H1 (cell line): ENCODE data around the gene SMIM41. TPM values are rescaled to one million over a fixed set of nuclear protein-coding genes. Genes with fewer than 3 reads are reported as not detected.

Experiments
- KDM5A ChIP-seq: fragments of 200-600 bp; IDR thresholded peaks from 2 replicates; pipeline ENCODE4 v1.7.1; 2012; ENCODE audit warnings: mild to moderate bottlenecking, low read length, inconsistent platforms, mixed read lengths
- POLR2AphosphoS5 ChIP-seq: IDR thresholded peaks from 2 replicates; pipeline ENCODE4 v1.6.1; 2011; ENCODE audit warnings: low read depth, low read length
- SP4 ChIP-seq: IDR thresholded peaks from 2 replicates; pipeline ENCODE4 v1.6.1; 2012; ENCODE audit warnings: low read length, inconsistent platforms
- TBP ChIP-seq: IDR thresholded peaks from 2 replicates; pipeline ENCODE4 v1.6.1; 2011; ENCODE audit warnings: low read depth, low read length, improper control_type of control experiment
- polyA plus RNA-seq, 7 experiments: library from polyadenylated mRNA; depleted of rRNA in 3 of 7; stranded (reverse) in 5 of 7; unstranded in 2 of 7; fragments of >200 nt in 5 of 7; fragments of 200-250 nt in 2 of 7; gene quantifications; 1 replicate in 5 of 7; 2 replicates in 1 of 7; 4 replicates in 1 of 7; pipeline versions ENCODE4 v1.2.1 to v1.2.3, GENCODE V29; 2011 to 2013; ENCODE audit warnings: missing spikeins in 2 of 7, mixed read lengths in 2 of 7
- total RNA-seq: library from RNA; stranded (reverse); fragmentation: NEBNext Ultra II Directional; extraction: Animal tissue kit (Norgen Biotek cat#: 25700); gene quantifications from 2 replicates; pipeline ENCODE4 v1.2.1, GENCODE V29; 2021
- TF ChIP-seq, protein P1 (sequence below): fragments of 300-600 bp; sonication (generic); IDR thresholded peaks from 2 replicates; pipeline ENCODE4 v1.7.1; 2012; ENCODE audit warnings: low read length, moderate library complexity, mild to moderate bottlenecking, inconsistent platforms; ENCODE audit not compliant: insufficient replicate concordance
- TF ChIP-seq, protein P2 (sequence below), 3 experiments: IDR thresholded peaks; 1 replicate in 2 of 3; 2 replicates in 1 of 3; pipeline versions ENCODE4 v1.5.1 to v1.6.1; 2011; ENCODE audit warnings: low read length in 3 of 3, mild to moderate bottlenecking in 3 of 3, inconsistent platforms in 2 of 3, low read depth in 1 of 3, moderate library complexity in 1 of 3; ENCODE audit not compliant: insufficient read depth in 1 of 3; ENCODE audit errors: control extremely low read depth in 1 of 3

SMIM41 gene
- total and polyA plus RNA-seq, 2 of the 8 experiments (the other 6 are each of a cell fraction or from before 2014, with no cell fraction given), result 0.28 to 0.98 TPM

GRCh38 chr12:52080403-52081251, 1.1 kb downstream of the SMIM41 start (continued):
- TF ChIP-seq, protein P1, sequence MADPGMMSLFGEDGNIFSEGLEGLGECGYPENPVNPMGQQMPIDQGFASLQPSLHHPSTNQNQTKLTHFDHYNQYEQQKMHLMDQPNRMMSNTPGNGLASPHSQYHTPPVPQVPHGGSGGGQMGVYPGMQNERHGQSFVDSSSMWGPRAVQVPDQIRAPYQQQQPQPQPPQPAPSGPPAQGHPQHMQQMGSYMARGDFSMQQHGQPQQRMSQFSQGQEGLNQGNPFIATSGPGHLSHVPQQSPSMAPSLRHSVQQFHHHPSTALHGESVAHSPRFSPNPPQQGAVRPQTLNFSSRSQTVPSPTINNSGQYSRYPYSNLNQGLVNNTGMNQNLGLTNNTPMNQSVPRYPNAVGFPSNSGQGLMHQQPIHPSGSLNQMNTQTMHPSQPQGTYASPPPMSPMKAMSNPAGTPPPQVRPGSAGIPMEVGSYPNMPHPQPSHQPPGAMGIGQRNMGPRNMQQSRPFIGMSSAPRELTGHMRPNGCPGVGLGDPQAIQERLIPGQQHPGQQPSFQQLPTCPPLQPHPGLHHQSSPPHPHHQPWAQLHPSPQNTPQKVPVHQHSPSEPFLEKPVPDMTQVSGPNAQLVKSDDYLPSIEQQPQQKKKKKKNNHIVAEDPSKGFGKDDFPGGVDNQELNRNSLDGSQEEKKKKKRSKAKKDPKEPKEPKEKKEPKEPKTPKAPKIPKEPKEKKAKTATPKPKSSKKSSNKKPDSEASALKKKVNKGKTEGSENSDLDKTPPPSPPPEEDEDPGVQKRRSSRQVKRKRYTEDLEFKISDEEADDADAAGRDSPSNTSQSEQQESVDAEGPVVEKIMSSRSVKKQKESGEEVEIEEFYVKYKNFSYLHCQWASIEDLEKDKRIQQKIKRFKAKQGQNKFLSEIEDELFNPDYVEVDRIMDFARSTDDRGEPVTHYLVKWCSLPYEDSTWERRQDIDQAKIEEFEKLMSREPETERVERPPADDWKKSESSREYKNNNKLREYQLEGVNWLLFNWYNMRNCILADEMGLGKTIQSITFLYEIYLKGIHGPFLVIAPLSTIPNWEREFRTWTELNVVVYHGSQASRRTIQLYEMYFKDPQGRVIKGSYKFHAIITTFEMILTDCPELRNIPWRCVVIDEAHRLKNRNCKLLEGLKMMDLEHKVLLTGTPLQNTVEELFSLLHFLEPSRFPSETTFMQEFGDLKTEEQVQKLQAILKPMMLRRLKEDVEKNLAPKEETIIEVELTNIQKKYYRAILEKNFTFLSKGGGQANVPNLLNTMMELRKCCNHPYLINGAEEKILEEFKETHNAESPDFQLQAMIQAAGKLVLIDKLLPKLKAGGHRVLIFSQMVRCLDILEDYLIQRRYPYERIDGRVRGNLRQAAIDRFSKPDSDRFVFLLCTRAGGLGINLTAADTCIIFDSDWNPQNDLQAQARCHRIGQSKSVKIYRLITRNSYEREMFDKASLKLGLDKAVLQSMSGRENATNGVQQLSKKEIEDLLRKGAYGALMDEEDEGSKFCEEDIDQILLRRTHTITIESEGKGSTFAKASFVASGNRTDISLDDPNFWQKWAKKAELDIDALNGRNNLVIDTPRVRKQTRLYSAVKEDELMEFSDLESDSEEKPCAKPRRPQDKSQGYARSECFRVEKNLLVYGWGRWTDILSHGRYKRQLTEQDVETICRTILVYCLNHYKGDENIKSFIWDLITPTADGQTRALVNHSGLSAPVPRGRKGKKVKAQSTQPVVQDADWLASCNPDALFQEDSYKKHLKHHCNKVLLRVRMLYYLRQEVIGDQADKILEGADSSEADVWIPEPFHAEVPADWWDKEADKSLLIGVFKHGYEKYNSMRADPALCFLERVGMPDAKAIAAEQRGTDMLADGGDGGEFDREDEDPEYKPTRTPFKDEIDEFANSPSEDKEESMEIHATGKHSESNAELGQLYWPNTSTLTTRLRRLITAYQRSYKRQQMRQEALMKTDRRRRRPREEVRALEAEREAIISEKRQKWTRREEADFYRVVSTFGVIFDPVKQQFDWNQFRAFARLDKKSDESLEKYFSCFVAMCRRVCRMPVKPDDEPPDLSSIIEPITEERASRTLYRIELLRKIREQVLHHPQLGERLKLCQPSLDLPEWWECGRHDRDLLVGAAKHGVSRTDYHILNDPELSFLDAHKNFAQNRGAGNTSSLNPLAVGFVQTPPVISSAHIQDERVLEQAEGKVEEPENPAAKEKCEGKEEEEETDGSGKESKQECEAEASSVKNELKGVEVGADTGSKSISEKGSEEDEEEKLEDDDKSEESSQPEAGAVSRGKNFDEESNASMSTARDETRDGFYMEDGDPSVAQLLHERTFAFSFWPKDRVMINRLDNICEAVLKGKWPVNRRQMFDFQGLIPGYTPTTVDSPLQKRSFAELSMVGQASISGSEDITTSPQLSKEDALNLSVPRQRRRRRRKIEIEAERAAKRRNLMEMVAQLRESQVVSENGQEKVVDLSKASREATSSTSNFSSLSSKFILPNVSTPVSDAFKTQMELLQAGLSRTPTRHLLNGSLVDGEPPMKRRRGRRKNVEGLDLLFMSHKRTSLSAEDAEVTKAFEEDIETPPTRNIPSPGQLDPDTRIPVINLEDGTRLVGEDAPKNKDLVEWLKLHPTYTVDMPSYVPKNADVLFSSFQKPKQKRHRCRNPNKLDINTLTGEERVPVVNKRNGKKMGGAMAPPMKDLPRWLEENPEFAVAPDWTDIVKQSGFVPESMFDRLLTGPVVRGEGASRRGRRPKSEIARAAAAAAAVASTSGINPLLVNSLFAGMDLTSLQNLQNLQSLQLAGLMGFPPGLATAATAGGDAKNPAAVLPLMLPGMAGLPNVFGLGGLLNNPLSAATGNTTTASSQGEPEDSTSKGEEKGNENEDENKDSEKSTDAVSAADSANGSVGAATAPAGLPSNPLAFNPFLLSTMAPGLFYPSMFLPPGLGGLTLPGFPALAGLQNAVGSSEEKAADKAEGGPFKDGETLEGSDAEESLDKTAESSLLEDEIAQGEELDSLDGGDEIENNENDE, result no peak
- TF ChIP-seq, protein P2, sequence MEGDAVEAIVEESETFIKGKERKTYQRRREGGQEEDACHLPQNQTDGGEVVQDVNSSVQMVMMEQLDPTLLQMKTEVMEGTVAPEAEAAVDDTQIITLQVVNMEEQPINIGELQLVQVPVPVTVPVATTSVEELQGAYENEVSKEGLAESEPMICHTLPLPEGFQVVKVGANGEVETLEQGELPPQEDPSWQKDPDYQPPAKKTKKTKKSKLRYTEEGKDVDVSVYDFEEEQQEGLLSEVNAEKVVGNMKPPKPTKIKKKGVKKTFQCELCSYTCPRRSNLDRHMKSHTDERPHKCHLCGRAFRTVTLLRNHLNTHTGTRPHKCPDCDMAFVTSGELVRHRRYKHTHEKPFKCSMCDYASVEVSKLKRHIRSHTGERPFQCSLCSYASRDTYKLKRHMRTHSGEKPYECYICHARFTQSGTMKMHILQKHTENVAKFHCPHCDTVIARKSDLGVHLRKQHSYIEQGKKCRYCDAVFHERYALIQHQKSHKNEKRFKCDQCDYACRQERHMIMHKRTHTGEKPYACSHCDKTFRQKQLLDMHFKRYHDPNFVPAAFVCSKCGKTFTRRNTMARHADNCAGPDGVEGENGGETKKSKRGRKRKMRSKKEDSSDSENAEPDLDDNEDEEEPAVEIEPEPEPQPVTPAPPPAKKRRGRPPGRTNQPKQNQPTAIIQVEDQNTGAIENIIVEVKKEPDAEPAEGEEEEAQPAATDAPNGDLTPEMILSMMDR (IDR thresholded peaks at IDR 0.05; ENCODE audit: control extremely low read depth in 1 of 3, insufficient read depth in 1 of 3, low read depth in 1 of 3, low read length in 3 of 3), result no peak
- TF ChIP-seq POLR2AphosphoS5 (no peak), TBP (no peak), SP4 (no peak), KDM5A (no peak)
